ENCODE results near the gene SET.
A peak's percentile ranks its signal among the peaks of the same experiment; 100 is the strongest.
"Not testable (repeated sequence)": the region's sequence is repeated elsewhere in the genome, so short reads cannot be mapped to it uniquely, and the experiment has no call there.

SET gene

GRCh38 chr9:128688501-128689292 is at the start of gene SET:
SET (plus strand) TSS chr9:128689222; CDS start chr9:128689583, 361 bp downstream.
- peak; percentile 94 for DNase-seq

- no peak for DNase-seq
Measured at GRCh38 chr9:128640603-128641002, 48.4 kb upstream of the SET start.

- DNase-seq: no peak
Measured at GRCh38 chr9:128642675-128643245, 46.3 kb upstream of the SET start.

GRCh38 chr9:128643519-128644300 is 45.3 kb upstream of the SET start:
- DNase-seq: no peak

- peak; percentile 72 for DNase-seq
Measured at GRCh38 chr9:128648206-128648605, 40.8 kb upstream of the SET start.

GRCh38 chr9:128651798-128652197 is 37.2 kb upstream of the SET start:
- DNase-seq: no peak

GRCh38 chr9:128653908-128654307 is 35.1 kb upstream of the SET start:
- no peak for DNase-seq

GRCh38 chr9:128654481-128654880 is 34.5 kb upstream of the SET start:
- DNase-seq: no peak

GRCh38 chr9:128656416-128657343 is 32.3 kb upstream of the SET start, which contains the start of gene DYNC2I2:
DYNC2I2 (minus strand) TSS chr9:128656847; CDS start chr9:128656726, 121 bp downstream.
- peak; percentile 98 for DNase-seq

GRCh38 chr9:128657344-128657704 is 31.7 kb upstream of the SET start:
- no peak for DNase-seq

GRCh38 chr9:128657796-128658195 is 31.2 kb upstream of the SET start:
- DNase-seq: no peak

- not testable (repeated sequence) for DNase-seq
Measured at GRCh38 chr9:128666481-128666941, 22.5 kb upstream of the SET start.

GRCh38 chr9:128669786-128670185 is 19.2 kb upstream of the SET start:
- no peak for DNase-seq

- no peak for DNase-seq
Measured at GRCh38 chr9:128675382-128675781, 13.6 kb upstream of the SET start.

- no peak for DNase-seq
Measured at GRCh38 chr9:128677794-128678193, 11.2 kb upstream of the SET start.

GRCh38 chr9:128683340-128684064 is 5.5 kb upstream of the SET start:
- DNase-seq: peak; percentile 19

GRCh38 chr9:128684065-128684324 is 5.0 kb upstream of the SET start:
- no peak for DNase-seq

GRCh38 chr9:128684325-128685199 is 4.5 kb upstream of the SET start:
- peak; percentile 68 for DNase-seq

- DNase-seq: peak; percentile 53
Measured at GRCh38 chr9:128685636-128686489, 3.2 kb upstream of the SET start.

- no peak for DNase-seq
Measured at GRCh38 chr9:128687453-128687852, 1.6 kb upstream of the SET start.
